ENCODE measurements around the gene FABP2.
"Not testable (repeated sequence)": the region's sequence is repeated elsewhere in the genome, so short reads cannot be mapped to it uniquely, and the experiment has no call there.

DNA sequence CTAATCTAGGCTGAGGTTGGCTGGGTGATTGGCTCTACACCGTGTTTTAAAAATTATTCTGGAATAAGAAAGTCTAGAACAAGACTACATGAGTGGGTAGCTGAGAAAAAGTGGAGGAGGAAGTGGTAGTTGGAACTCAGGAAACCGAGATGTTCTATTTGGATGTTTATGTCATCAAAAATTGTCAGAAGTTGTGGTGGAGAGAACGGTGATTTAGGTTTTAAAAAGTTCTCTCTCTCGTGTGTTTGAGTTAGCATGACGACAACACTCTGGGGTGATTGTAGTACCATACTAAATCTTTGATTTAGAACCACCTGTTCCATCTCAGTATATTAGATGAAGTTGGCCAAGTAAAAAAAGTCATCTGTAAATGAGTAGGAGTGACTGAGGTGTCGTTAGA is 41.4 kb upstream of the FABP2 start:
- TF ChIP-seq, protein P1, sequence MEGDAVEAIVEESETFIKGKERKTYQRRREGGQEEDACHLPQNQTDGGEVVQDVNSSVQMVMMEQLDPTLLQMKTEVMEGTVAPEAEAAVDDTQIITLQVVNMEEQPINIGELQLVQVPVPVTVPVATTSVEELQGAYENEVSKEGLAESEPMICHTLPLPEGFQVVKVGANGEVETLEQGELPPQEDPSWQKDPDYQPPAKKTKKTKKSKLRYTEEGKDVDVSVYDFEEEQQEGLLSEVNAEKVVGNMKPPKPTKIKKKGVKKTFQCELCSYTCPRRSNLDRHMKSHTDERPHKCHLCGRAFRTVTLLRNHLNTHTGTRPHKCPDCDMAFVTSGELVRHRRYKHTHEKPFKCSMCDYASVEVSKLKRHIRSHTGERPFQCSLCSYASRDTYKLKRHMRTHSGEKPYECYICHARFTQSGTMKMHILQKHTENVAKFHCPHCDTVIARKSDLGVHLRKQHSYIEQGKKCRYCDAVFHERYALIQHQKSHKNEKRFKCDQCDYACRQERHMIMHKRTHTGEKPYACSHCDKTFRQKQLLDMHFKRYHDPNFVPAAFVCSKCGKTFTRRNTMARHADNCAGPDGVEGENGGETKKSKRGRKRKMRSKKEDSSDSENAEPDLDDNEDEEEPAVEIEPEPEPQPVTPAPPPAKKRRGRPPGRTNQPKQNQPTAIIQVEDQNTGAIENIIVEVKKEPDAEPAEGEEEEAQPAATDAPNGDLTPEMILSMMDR (IDR thresholded peaks at IDR 0.05): not testable (repeated sequence)
- not testable (repeated sequence) for TF ChIP-seq EP300, POLR2A (IDR thresholded peaks at IDR 0.05)
